Right kidney (tissue), 1 donor: Measurements from ENCODE around the gene CBFB.

ENCODE experiments used
- DNase-seq: peaks from one replicate; pipeline ENCODE4 v3.0.0-alpha.2; 2016

CBFB gene

DNA sequence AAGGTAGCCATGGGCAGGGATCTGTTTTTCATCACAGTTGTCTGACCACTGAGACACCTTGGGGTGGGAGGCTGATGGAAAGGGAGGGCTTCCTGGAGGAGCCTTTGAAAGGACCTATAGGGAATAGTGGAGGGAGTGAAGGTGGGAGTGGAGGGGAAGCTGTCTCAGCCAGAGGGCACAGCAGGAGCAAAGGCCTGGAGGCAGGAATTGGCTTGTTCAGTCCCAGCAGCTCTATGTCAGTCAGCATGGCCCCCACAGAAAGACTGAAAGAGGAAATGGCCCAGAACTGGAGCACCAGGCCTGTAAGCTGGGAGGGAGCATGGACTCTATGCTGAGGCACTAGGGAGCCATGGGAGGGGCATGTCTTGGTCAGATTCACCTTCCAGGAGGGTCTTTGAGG is 12.8 kb upstream of the CBFB start:
- no peak for DNase-seq

DNA sequence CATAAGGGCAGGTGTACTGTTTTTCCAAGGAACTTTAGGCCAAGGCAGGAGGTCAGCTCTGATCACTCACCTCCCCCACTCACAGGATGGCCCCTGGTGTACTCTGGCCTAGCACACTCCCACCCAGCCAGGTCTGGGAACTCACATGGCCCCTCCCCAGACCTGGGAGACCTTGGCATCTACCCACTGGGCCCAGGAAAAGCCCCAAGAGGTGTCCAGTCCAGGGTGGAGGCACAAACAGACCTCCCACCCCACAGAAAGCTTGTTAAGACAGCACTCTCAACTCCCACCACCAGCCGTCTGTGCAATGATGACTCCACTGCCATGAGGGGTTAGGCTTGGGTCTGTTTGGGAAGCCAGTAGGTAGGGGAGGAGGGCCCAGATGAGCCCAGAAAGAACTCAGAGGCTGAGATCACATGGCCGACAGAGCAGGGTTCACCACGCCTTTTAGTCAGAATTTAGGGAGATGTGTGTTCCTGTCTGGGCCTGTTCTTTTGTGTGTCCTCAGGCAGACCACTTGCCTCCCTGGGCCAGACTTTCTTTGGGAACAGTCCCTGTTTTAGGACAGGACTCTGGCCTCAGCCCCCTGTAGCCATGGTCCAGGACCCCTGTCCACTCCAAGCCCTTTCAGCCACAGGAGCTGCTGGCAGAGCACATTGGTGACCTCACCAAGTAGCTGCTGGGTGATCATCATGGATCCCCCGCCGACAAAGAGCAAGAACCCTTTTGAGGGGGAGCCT is 12.1 kb upstream of the CBFB start:
- DNase-seq: no peak

DNA sequence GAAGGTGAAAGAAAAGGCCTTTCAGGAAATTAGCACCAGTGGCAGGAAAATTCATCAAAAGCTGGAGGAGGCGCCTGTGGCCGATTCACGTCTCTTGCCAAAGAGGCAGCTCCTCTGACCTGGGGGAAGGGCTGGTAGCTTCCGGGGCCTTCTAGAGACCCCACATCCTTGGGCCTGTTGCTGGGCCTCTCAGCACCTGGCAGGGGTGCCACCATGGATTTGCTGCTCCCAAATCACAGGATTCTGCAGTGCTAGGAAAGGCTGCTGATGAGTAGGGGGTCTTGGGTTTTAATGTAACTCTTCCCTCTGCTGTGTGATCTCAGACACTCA is 11.6 kb upstream of the CBFB start:
- DNase-seq: no peak

DNA sequence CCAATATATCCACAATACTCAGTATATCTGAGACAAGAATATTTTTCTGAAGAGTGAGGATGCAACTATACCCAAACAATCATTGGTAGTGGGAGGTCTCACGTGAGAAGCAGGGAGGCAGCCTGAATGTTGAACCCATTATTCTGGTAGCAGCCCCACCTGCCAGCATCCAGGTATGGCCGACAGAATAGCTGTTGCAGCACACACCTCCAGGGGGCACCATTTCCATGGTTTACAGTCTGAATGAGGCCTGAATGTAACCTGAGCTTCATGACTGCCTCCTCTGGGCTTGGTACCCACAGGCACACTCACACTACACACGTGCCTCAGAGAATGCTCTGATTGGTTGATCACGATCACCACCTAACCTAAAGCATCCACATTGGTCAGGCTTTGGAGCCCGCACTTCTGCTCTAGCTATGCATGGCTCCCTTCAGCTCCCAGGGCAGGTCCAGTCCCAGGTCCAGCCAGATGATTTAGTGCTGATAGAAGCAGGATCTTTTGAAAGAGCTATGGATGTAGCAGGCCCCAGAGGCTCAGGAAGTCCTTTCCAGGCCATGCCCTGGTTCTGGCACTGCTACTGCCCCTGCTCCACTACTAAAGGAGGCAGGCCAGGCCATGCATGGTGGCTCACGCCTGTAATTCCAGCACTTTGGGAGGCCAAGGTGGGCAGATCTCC is 11.0 kb upstream of the CBFB start:
- no peak for DNase-seq

DNA sequence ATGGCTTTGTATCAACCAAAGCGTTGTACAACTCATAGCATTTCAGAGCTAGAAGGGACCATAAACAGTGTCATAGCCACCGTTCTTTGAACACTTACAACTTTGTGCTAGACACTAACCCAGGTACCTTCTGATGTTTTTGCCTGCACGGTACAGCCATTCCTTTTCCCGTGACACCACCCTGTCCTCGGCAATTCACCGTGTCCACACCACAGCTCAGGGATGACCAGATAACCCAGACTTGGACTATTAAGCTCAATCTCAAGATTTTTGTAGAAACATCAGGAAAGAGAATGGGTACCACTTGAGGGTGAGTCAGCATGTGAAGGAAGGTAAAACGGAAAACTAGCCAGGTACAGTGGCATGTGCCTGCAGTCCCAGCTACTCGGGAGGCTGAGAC is 9.8 kb upstream of the CBFB start:
- DNase-seq: no peak

DNA sequence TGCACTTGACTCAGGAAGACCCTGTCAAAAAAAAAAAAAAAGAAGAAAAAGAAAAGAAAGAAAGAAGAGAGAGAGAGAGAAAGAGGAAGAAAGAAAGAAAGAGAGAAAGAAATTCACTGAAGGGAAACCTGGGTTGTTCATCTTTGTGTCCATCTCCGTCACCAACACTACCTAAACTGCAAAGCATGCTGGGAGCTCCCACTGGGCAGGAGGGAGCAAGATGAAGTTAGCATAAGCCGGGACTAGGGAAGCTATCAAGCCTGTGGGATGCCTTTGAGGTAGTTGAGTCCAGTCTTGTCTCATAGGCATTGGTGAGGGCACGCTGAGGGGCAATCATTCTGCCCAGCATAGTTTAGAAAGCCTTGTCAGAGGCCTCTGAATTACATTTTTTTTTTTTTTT is 7.6 kb upstream of the CBFB start:
- DNase-seq: no peak

DNA sequence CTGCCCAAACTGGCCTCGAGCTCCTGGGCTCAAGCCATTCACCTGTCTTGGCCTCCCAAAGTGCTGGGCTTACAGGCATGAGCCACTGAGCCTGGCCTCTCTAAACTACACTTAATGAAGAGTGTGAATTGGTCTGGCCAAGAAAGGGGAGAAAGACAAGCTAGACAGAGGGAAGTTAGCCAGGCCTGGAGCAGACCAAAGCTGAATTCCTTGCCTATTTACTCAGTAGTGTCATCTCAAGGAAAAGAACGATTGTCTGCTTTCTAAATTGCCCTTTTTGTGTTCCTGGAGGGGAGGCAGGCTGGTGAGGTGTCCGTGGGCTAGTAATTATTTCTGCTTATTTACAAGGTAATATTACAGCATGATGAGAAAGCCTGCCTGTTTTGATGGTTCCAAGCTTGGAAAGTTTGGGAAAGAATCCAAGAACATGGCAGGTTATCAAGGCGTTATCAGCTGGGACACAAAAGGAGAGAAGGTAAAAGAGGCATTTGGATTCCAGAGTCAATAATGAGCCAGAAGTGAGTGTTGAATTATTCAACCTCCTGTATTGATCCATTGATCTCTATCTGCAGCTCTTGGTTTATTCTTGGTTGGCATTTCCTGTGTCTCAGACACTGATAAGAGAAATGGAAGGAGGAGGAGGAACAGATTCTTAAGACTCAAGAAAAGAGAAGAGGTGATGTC is 6.3 kb upstream of the CBFB start:
- DNase-seq: no peak

DNA sequence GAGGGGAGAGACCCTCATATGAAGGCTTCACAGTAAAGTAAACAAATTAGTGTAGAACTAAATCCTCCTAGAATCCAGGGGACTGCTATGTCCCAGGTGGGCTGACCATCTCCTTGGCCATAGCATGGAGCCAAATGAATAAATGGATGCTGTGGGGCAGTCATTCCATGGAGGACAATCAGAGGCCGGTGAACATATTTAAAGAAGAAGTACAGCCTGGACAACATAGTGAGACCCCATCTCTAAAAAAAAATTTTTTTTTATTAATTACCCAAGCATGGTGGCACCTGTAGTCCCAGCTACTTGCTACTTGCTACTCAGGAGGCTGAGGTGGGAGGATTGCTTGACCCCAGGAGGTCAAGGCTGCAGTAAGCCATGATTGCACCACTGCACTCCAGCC is 5.3 kb upstream of the CBFB start:
- DNase-seq: no peak

DNA sequence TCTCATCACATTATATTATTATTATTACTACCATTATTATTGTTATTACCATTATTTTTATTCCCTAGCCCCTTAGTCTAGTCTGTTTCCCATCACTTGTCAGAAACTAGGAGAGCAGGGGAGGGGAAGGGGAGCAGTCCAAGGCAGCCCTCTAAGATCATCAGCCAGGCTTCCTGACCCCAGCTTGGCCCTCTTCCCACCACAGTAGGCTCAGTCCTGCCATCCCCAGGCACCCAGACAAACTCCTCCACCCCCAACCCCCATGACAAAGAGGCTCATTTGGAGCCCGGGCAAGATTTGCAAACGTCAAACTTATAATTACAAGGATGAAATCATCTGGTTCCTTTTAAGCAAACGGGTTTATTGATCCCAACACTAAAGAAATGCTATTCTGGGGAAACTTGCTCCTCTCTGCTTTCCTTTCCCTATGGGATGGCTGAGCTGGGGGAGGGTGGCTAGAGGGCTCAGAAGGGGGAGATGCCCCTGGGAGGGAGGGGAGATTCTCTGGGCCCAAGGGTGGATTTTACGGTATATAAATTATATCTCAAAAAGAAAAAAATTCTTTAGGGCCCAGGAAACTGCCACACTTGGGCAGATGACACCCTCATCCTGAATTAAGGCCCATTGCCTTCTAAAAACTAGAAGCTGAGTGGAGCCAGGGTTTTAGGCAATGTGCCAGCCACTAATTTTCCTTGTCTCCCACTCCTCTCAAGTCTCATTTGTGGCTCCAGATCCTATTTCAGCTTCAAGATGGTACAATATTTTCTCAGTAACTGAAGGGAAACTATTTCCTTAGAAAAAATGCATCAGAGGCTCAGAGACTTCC is 4.4 kb upstream of the CBFB start:
- no peak for DNase-seq

DNA sequence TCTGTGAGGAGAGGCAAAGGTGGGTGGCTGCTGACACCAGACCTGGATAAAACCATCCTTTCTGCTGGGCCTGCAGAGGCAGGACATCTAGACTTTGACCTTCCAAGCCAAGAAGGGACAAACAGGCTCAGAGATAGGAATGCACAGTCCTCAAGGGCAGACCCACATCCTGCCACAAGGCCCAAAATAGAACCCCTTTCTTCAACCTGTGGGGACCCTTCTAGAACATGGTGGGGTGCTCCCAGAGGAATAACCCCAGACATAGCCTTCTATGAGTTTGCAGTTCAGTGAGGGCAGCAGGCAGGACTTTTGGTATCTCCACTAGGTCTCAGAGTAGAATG is 3.8 kb upstream of the CBFB start:
- DNase-seq: no peak

DNA sequence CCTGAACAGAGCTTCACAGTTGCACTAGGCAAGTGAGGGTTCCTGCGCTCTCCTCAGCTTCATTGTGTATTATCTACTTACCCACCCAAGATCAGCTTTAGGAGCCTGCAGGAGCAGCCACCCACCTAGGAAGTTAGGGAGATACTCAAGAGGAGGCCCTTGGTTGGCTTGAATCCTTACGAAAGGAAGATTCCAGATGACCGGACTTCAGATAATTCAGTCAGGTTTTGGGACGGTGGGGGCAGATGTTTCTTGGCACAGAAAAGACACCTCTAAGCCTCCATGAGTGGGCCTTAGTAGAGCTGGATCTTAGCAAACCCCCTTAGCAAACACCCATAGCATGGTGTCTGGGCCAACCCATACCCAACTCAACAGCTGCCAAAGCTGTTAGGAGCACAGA is 2.4 kb upstream of the CBFB start:
- DNase-seq: no peak

DNA sequence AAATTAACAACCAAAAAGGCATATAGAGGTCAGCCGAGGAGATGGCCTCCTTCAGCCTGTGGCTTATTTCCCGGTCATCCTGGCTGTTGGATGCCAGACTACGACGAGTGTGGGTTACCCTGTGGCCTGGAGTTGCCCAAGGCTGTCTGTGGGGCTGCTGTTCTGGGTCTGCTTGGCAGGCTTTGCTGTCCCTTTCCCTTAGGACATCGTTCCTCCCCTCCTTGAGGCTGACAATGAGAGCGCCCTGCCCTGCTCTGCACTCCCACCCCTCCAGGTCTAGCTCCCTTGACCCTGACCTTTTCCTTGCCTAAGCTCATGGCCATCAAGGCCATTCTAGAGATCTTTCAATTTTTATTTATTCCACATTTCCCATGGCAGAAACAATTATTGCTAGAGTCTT is 1.9 kb upstream of the CBFB start:
- DNase-seq: no peak

DNA sequence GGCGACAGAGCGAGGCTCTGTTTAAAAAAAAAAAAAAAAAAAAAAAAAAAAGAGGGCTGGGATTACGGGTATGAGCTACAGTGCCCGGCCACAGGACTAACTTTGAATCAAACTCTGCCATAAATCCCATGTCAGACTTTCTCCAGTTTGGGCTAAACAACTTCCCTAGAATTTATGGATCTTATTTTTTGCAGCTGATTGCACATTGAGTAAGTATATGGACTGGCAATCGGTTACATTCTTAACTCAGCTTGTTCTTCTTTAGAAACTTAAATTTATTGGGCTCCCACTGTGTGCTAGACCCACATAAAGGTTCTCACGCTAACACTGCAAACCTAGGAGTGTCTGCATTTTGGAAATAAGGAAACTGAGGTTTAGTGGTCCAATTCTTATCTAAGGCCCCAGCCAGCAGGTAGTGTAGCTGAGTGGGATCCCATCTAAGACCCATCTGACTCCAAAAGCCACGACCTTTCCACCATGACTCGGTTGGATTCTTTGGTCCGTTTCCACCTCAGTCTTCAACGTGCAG is 718 bp upstream of the CBFB start:
- peak; percentile 5 for DNase-seq

DNA sequence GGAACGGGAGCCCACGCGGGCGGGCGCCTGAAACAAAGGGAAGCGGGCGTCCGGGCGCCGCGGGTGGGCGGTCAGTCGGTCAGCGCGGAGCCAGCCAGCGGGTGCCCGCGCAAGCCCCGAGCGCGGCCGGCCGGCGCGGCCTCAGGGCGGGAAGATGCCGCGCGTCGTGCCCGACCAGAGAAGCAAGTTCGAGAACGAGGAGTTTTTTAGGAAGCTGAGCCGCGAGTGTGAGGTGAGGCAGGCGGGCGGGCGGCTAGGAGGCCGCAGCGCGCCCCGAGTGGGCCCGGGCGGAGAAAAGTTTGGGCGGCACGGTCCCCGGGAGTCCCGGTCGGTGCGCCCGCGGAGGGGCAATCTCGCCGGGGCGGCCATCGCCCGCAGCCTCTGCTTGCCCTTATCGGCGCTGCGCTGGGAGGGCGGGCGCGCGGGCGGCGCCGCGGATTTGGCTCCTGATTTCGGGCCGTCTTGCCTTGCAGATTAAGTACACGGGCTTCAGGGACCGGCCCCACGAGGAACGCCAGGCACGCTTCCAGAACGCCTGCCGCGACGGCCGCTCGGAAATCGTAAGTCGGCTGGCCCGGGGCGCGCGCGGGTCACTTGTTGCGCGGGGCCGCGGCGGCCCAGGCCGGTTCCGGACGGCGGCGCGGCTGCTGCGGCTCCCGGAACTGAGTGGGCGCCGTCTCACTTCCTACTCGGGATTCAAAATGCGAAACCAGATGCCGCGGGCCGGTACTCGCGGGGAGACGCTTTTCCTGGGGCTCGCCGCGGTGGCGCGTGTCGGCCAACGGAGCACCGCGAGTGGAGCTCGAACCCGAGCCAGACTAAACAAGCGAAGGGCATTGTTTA is 526 bp downstream of the CBFB start:
- DNase-seq: peak; percentile 92

DNA sequence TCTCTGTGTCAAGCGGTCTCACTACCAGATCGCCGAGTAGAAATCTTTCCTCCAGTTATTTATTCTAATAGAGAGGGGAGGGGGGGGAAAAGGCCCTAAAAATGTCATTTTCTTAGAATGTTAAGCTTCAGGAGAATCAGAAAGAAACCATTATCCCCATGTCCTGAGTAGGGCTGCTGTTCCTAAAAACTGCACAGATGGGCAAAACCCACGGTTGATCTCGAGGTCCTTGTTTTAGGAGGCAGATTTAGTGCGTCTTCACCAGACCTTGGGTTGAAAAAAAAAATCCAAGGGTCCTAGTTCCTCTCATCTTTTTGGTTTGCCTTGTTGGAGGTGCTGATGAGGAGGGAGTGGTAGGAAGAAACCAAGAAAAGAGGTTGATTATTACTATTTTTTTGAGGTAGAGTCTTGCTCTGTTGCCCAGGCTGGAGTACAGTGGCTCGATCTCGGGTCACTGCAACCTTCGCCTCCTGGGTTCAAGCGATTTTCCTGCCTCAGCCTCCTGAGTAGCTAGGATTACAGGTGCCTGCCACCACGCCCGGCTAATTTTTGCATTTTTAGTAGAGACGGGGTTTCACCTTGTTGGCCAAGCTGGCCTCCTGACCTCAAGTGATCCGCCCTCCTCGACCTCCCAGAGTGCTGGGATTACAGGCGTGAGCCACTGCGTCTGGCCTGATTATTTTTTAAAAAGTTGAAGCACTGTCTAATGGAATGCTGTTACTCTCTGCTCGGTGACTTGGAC is 1.4 kb downstream of the CBFB start:
- DNase-seq: peak; percentile 7

DNA sequence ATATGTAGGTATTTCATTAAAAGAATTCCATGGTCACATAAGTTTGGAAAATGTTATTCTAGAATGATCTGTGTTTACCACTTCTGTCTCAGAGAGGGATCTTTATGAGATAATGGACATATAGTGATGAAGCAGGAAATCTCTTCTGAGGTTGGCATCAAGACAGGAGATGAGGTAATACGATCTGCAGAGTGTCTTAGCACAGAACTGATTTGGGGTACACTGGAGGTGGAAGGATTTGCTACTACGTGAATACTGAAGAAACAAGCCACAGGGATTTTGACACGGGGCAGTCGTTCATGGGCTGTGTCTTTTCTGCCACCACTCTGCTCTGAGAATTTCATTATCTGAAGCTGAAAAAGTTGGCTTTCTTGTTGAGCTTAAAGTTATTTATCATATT is 5.5 kb downstream of the CBFB start:
- no peak for DNase-seq

DNA sequence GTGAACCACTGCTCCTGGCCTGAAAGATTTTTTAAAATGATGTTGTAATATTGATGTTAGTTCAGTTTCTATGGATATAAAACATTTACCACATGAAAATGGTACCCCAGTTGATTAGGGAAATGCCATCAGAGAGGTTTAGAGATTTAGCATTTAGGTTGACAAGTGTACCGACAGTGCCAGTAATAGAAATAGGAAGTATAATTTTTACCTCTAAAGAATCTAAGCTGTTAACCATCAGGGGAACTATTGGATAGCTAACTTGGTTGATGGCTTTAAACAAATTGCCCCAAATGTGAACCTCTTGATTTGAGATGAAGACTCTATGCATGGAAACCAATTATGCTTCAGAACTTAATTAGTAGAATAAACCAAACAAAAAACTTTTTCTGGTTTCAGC is 6.4 kb downstream of the CBFB start:
- DNase-seq: no peak

DNA sequence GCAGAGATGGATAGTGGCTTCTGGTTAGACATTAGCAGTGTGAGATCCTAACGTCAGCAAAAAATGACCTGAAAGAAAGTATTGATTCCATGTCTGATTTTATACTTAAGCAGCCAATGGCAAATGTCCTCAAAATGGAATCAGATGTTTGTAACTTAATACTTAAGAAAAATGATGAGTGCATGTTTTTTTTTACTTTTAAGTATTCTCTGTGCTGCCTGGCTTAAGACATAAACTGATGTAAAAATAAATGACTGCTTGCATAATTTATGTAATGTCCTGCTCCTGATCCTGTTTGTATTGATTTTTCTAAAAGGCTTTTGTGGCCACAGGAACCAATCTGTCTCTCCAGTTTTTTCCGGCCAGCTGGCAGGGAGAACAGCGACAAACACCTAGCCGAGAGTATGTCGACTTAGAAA is 7.4 kb downstream of the CBFB start:
- no peak for DNase-seq

DNA sequence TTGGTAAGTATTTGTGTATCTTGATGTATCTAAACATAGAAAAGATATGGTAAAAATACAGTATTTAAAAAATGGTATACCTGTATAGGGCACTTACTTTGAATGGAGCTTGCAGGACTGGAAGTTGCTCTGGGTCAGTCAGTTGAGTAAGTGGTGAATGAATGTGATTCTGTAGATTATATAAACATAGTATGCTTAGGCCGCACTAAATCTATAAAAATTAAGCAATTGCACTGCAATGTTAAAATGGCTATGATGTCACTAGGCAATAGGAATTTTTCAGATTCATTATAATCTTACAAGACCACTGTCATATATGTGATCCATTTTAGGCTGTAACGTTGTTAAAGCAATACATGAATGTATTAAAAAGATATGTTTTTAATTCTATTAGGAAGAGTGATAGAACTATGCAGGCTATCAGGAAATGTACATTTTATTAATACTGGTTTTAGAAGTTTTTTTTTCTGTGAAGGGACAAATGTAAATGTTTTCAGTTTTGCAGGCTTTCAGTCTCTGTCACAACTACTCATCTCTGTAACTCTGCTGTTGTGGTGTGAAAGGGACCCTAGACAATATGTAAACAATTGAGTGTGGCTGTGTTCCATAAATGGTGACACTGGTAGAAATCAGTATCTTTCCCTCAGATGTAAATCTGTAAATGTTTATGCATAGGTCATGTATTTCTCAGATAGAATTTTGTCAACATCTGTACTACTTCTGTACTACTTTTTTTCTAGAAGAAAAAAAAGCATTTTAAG is 10.5 kb downstream of the CBFB start:
- DNase-seq: no peak

DNA sequence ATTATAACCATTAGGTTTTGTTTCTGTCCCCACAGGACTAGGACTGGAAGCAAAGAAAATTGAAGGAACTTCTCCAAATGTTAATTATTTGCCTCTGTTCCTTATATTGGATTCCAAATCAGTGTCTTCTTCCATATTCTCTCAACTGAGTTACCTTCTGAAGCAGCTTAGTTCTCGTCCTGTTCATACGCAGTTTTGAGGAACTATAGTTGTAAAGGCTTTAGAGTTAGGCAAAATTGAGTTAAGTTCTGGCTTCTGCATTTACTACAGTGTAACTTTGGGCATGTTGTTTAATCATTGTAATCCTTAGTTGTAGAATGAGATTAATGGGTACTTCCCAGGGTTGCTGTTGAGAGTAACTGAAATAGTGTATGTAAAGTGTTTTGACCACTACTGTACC is 11.2 kb downstream of the CBFB start:
- DNase-seq: no peak
